GM19193 (cell line): ENCODE measurements around the gene CT83.

Experiments
- POLR2A ChIP-seq: IDR thresholded peaks from 4 replicates; pipeline ENCODE4 v1.6.1; 2011; ENCODE audit not compliant: insufficient read depth, insufficient read length; ENCODE audit errors: extremely low read depth

CT83 gene, protein sequence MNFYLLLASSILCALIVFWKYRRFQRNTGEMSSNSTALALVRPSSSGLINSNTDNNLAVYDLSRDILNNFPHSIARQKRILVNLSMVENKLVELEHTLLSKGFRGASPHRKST

GRCh38 chrX:116462822-116463221 is at the start of gene CT83:
CT83 (minus strand) TSS chrX:116462976; CDS start chrX:116462856, 120 bp downstream.
- TF ChIP-seq POLR2A, result no peak

DNA sequence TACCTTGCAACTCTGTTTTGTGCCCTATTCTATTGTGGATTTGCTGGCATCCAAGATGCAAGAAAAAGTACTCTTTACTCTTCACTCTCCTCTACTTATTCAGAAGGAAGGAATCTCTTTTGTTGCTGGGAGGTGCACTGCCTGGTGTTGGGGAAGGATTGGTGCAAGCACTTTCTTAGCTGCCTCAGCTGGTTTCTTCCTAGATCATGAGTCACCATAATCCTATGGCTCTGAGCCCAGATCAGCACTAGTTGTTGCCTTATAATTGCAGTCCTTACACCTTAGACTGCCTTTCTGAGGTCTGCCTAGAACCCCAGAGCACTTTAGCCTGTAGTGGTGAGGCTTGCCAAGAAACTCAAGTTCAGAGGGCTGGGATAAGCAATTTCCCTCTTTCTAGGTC is 37.0 kb upstream of the CT83 start:
- TF ChIP-seq POLR2A, result no peak

- no peak for TF ChIP-seq POLR2A
Measured at GRCh38 chrX:116493271-116493670, 30.5 kb upstream of the CT83 start.

GRCh38 chrX:116490104-116490503 is 27.3 kb upstream of the CT83 start:
- no peak for TF ChIP-seq POLR2A

DNA sequence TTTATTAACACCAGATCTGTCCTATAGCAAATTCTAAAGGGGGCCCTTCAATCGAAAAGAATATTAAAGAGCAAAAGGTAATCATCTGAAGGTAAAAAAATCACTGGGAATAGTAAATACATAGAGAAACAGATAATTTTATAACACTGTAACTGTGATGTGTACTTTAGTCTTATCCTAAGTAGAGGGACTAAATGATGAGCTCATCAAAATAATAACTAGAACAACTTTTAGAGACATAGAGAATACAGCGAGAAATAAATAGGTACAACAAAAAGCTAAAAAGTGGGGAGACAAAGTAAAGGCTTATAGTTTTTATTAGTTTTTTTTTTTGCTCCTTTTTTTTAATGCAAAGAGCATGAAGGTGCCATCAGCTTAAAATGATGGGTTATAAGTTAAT is 17.3 kb upstream of the CT83 start:
- TF ChIP-seq POLR2A, result no peak

GRCh38 chrX:116449156-116449555 is 13.6 kb downstream of the CT83 start:
- TF ChIP-seq POLR2A, result no peak

DNA sequence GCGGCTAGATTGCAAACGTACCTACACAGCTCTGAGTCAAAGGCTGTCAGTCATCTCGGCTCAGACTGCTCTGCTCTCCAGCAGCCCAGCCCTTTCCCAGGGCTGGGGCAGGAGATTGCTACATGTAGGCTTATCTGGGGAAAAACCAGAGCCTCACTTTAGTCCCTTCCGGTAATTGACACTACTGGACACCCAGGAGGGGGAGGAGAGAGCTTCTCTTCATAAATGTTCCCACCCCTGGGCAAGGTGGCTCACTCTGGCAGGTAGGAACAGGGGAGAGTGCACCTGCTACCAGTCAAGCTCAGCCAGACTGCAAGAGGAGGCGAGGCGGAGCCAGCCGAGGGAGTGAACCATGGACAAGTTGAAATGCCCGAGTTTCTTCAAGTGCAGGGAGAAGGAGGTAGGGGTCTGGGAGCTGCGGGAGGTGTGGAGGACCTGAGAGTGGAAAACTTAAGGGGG is 26.4 kb downstream of the CT83 start, which contains the start of gene SLC6A14:
SLC6A14 (plus strand) TSS at position 249 of the 459 bp plus-strand sequence; CDS start at position 353, 104 bp downstream.
- no peak for TF ChIP-seq POLR2A

DNA sequence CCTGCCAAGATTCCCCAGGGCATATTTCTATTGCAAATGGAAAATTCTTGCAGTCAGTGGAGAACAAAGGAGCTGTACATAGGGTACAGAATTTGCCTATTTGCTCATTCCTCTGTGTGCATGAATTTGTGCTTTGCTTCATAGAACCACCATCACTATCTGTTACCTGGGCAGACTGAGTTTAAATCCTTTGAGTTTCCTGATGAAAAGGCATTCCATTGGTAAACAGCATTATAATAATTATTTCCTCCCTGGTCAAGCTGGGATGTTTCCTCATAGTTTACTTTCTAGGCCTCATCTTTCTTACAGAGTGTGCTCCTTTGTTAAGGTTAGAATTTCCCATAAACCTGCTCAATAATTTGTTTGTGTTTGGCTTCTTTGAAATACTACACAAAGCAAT is 27.2 kb downstream of the CT83 start:
- TF ChIP-seq POLR2A, result no peak

- TF ChIP-seq POLR2A, result no peak
Measured at GRCh38 chrX:116427978-116428377, 34.8 kb downstream of the CT83 start.

GRCh38 chrX:116417968-116418367 is 44.8 kb downstream of the CT83 start:
- no peak for TF ChIP-seq POLR2A

- no peak for TF ChIP-seq POLR2A
Measured at GRCh38 chrX:116417214-116417613, 45.6 kb downstream of the CT83 start.

- no peak for TF ChIP-seq POLR2A
Measured at GRCh38 chrX:116413273-116413672, 49.5 kb downstream of the CT83 start.
